WI38 (cell line): ENCODE measurements around the gene TNFRSF25.
"Not testable (repeated sequence)": the region's sequence is repeated elsewhere in the genome, so short reads cannot be mapped to it uniquely, and the experiment has no call there.

ENCODE experiments used
- H3K4me3 ChIP-seq: 2 replicates; pipeline ENCODE4 v1.5.1; 2011; ENCODE audit warnings: low read depth, mild to moderate bottlenecking, control low read depth, low read length
- TF ChIP-seq, protein P1 (sequence below): IDR thresholded peaks from 2 replicates; pipeline ENCODE4 v1.5.1; 2012; ENCODE audit warnings: low read depth, mild to moderate bottlenecking, control low read depth, low read length

The TNFRSF25 gene

DNA sequence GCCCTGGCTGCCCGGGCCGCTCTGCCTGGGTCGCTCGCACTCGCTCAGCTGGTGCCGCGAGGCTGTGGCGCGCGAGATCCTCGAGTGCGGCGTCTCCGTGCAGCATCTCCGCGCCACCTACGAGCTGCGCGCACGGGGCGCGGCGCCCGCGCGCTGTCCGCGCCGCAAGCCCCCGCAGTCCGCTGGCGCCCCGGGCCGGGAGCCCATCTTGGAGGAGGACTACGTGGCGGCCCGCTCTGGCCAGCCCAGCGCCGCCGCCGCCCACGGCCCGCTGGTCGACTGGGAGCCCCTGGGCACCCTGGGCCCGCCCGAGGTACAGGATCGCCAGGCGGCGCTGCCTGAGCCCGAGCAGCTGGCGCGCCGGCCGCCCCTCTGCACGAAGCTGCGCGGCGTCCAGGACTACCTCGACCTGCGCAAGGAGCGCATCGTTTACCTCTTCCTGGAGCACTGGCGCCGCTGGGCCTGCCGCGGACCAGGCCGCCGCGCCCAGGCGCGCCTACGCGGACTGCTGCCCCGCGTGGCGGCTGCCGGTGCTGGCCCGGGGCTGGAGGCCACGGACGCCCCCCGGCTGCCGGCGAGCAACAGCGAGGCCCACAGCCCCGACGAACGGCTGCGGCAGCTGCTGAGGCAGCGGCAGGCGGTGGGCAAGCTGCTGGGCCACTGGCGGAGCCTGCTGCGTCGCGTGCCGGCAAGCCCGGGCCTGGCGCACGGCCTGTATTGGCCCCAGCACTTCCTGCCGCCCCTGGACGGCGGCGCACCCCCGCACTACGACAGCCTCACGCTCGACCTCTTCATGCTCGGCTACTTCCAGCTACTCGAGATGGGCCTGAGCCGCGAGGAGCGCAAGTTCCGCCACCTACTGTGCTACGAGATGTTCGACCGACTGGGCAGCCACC is 10.9 kb downstream of the TNFRSF25 start:
- TF ChIP-seq, protein P1, sequence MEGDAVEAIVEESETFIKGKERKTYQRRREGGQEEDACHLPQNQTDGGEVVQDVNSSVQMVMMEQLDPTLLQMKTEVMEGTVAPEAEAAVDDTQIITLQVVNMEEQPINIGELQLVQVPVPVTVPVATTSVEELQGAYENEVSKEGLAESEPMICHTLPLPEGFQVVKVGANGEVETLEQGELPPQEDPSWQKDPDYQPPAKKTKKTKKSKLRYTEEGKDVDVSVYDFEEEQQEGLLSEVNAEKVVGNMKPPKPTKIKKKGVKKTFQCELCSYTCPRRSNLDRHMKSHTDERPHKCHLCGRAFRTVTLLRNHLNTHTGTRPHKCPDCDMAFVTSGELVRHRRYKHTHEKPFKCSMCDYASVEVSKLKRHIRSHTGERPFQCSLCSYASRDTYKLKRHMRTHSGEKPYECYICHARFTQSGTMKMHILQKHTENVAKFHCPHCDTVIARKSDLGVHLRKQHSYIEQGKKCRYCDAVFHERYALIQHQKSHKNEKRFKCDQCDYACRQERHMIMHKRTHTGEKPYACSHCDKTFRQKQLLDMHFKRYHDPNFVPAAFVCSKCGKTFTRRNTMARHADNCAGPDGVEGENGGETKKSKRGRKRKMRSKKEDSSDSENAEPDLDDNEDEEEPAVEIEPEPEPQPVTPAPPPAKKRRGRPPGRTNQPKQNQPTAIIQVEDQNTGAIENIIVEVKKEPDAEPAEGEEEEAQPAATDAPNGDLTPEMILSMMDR = no peak
- no peak overlapping the region for H3K4me3 ChIP-seq

DNA sequence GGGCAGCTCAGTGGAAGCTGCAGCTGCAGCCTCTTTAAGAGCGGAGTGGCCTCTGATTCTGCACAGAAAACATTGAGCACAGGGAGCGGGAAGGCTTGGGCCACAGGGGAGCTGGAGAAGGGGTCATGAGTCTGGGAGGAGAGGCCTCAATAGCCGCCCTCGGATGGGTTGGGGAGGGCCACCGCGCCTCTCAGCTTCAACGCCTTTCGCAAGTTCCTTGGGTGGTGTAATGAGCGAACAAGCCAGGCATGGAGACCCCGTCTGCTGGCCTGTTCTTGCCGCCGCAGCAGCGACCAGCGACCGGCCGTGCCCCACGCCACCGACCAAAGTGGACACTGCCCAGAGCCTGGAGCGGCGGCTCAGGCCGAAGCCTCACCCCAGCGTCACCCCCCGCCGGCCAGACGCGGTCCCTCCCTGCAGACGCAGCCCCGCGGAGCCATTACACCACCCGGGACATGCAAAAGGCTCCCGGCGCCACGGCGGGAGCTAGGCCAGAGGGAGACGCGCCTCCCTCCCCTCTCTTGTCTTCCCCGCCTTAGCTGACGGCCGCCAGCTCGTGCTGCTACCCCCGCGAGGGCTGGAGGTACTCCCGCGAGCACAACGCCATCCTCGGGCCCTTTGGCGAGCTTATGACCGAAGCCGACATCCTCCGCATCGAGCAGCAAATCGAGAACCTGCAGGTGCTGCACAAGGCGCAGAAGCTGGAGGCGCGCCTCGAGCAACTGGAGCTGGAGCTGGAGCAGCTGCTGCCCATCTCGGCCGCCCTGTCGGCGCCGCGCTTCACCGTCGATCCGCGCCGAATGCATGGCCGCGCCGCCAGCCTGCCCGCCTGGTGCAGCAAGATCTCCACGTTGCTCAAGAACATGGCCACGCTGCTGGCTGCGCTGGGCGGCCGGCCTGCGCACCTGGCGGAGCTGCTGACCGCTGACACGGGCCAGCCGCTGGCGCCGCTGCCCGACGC is 11.8 kb downstream of the TNFRSF25 start:
- H3K4me3 ChIP-seq = not testable (repeated sequence)

DNA sequence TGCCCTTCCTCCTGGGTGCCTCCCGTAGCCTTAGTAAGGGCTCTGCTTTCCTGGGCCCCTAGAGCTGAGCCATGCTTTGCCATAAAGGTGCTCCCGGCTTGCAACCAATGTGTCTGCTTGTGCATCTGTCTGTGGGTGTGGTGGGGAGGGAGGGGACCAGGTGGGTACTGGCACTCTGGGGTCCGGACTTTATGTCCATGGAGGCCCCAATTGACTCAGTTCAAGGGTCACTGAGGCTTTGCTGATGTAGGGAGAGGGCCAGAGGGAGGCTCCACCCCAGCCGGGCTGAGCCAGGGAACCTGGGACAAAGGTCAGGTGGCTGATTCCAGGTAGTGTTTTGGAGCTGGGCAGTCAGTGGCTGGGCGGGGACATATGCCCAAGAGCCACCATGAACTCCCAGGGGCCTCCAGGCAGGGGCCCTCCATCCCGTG is 15.0 kb downstream of the TNFRSF25 start:
- TF ChIP-seq, protein P1 = no peak
- no peak overlapping the region for H3K4me3 ChIP-seq

DNA sequence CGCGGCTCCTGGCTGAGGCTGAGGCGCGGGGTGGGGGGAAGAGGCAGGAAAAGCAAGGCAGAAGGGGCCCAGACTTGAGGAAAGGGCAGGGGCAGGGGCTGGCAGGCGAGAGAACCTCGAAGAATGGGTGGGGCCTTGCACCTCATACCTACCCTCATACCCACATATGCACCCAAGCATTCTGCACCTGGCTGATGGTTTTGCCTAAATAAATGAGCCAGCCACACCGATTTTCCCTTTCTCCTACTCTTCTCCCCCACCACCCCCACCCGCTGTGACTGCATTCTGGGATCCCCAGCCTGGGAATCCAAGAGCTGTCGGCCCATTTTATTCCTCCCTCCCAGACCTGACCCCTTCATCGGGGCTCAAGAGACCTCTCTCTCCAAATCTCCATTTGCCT is 15.5 kb downstream of the TNFRSF25 start:
- not testable (repeated sequence) for H3K4me3 ChIP-seq

GRCh38 chr1:6450005-6450450 is 15.9 kb downstream of the TNFRSF25 start:
- TF ChIP-seq, protein P1 = no peak
- no peak overlapping the region for H3K4me3 ChIP-seq

DNA sequence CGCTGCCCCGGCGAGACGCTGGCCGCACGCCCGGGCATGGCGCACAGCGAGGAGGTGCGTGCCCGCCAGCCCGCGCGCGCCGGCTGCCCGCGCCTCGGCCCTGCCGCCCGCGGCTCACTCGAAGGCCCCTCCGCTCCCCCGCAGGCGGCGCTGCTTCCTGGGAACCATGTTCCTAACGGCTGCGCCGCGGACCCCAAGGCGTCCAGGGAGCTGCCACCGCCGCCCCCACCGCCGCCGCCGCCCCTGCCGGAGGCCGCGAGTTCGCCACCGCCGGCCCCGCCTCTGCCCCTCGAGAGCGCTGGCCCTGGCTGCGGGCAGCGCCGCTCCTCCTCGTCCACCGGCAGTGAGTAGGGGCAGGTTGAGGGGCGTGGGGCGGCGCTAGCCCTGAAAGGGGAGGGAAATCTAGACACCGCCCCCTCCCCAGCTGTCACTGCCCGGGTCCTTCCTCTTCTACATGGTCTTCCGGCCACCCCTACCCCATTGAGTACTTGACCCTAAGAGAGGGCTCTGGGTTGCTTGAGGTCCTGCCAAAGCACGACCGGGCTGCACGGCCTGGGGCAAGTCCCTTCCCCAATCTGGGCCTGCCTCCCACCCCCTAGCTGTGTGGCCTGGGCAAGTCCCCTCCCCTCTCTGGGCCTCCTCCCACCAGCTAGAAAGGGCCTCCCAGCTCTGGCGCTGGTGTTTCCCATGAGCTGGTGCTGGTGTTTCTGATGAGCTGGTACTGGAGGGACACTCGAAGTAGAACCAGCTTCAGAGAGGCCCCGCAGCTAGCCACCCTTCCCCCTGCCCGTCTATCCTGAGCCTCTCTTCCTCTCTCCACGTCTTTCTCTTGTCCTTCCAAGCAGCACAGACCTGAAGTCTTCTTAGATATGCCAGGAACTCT is 17.0 kb downstream of the TNFRSF25 start:
- TF ChIP-seq, protein P1 = no peak
- no peak overlapping the region for H3K4me3 ChIP-seq

DNA sequence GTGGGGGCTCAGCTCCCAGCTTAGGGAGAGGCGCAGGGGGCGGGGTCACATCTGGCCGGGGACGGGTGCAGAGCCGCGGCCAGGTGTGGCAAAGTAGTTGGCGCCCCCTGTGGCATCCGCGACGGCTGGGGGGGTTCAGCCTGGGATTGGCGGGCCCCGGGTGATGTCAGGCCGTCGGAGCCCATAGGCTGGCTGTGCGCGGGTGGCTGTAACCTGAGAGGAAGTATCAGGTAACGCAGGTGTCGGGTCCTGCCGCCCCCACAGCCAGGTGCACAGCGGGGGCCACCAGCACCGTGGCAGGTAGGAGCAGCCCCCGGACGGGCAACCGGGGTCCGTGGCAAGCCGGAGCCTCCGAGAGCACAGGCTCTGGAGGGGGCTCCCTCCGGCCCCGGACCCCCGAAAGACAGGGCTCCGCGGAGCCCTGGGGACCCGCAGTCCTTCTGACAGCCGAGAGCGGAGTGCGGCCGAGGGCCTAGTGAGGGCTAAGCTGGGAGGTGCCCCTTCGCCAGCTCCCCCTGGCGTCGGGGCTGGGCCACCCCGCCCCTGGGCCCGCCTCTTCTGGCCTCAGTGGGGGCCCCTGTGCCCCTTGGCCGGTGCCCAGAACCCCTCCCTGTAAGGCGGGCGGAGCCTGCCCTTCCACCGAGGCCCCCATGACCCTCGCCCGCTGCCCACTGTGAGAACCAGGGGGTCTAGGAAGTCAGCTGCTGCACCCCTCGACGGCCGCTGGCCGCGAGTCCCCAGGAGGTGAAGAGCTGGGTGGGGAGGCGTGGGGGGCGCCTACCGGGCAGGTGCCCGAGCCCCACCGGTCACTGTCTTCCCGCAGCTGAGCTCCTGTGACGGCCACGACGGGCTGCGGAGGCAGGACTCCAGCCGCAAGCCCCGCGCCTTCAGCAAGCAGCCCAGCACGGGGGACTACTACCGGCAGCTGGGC is 17.9 kb downstream of the TNFRSF25 start:
- TF ChIP-seq, protein P1 = no peak
- H3K4me3 ChIP-seq = no peak overlapping the region
